ENCODE measurements around the gene KIF26B.

The KIF26B gene

GRCh38 chr1:245582026-245582425 lies 427.2 kb downstream of the KIF26B start:
- DNase-seq = no peak

GRCh38 chr1:245583081-245583480 lies 428.3 kb downstream of the KIF26B start:
- DNase-seq = no peak

- DNase-seq = no peak
These were observed 429.0 kb downstream of the KIF26B start for GRCh38 chr1:245583575-245584330.

- DNase-seq = no peak
These were observed 430.6 kb downstream of the KIF26B start for GRCh38 chr1:245585252-245585959.

- DNase-seq = no peak
These were observed 432.8 kb downstream of the KIF26B start for GRCh38 chr1:245587435-245588115.

GRCh38 chr1:245588116-245588639 lies 433.4 kb downstream of the KIF26B start:
- DNase-seq = no peak

GRCh38 chr1:245589316-245589715 lies 434.5 kb downstream of the KIF26B start:
- DNase-seq = no peak

- DNase-seq = no peak
These were observed 435.1 kb downstream of the KIF26B start for GRCh38 chr1:245589906-245590305.

GRCh38 chr1:245590726-245591125 lies 435.9 kb downstream of the KIF26B start:
- DNase-seq = no peak

GRCh38 chr1:245591346-245592188 lies 436.8 kb downstream of the KIF26B start:
- no peak for DNase-seq

GRCh38 chr1:245592189-245592460 lies 437.3 kb downstream of the KIF26B start:
- no peak for DNase-seq

GRCh38 chr1:245598524-245599305 lies 443.9 kb downstream of the KIF26B start:
- no peak for DNase-seq

- DNase-seq = no peak
These were observed 444.8 kb downstream of the KIF26B start for GRCh38 chr1:245599371-245600174.

- no peak for DNase-seq
These were observed 445.9 kb downstream of the KIF26B start for GRCh38 chr1:245600658-245601057.

- no peak for DNase-seq
These were observed 448.6 kb downstream of the KIF26B start for GRCh38 chr1:245603311-245603865.

GRCh38 chr1:245604979-245605378 lies 450.2 kb downstream of the KIF26B start:
- DNase-seq = no peak

- DNase-seq = no peak
These were observed 450.8 kb downstream of the KIF26B start for GRCh38 chr1:245605480-245606156.

- no peak for DNase-seq
These were observed 451.5 kb downstream of the KIF26B start for GRCh38 chr1:245606157-245606725.

- no peak for DNase-seq
These were observed 453.5 kb downstream of the KIF26B start for GRCh38 chr1:245608271-245608670.
